HEK293 (cell line): Measurements from ENCODE around the gene ATP6V1G1.

Source experiments
- CTCF ChIA-PET: fragments of 350-600 bp; formaldehyde crosslinking; extraction: SDS; loops from one replicate; lab custom pipeline; 2021; ENCODE audit warnings: antibody characterized with exemption; lab: Yijun Ruan, JAX
- POLR2A ChIA-PET: fragments of 300-600 bp; formaldehyde crosslinking; extraction: SDS; loops from one replicate; lab custom pipeline; 2020; ENCODE audit warnings: antibody characterized with exemption, inconsistent platforms; lab: Yijun Ruan, JAX
- H3K27ac ChIP-seq: fragments of 200-500 bp; sonication (Bioruptor generic); 2 replicates; pipeline ENCODE4 v1.5.1; 2014; ENCODE audit warnings: low read depth, low read length, control low read depth, inconsistent platforms; ENCODE audit errors: extremely low read depth
- H3K36me3 ChIP-seq, 2 experiments: fragments of 200-500 bp in 1 of 2; sonication (Bioruptor generic) in 1 of 2; 1 replicate in 1 of 2; 2 replicates in 1 of 2; pipeline ENCODE4 v1.5.1; 2014 to 2017; ENCODE audit warnings: inconsistent platforms in 2 of 2, low read length in 2 of 2; ENCODE audit not compliant: control insufficient read depth in 2 of 2, insufficient read depth in 1 of 2
- H3K4me1 ChIP-seq: fragments of 200-500 bp; sonication (Bioruptor generic); 2 replicates; pipeline ENCODE4 v1.5.1; 2014; ENCODE audit warnings: mild to moderate bottlenecking, low read length, inconsistent platforms; ENCODE audit not compliant: control insufficient read depth, insufficient read depth
- H3K4me3 ChIP-seq: 2 replicates; pipeline ENCODE4 v1.5.1; 2011; ENCODE audit warnings: low read depth, mild to moderate bottlenecking, control low read depth, low read length, moderate library complexity
- H3K9me3 ChIP-seq: fragments of 200-500 bp; sonication (Bioruptor generic); 2 replicates; pipeline ENCODE4 v1.5.1; 2014; ENCODE audit warnings: low read depth, low read length, inconsistent platforms; ENCODE audit not compliant: control insufficient read depth, insufficient read depth
- ELK4 ChIP-seq: IDR thresholded peaks from 2 replicates; pipeline ENCODE4 v1.6.1; 2011; ENCODE audit warnings: mild to moderate bottlenecking, low read depth, low read length, borderline replicate concordance
- FEZF1 ChIP-seq: fragments of 450-650 bp; formaldehyde crosslinking; IDR thresholded peaks from 2 replicates; pipeline ENCODE4 v1.5.1; 2016; ENCODE audit warnings: missing biosample characterization, missing genetic modification characterization
- HOXD13 ChIP-seq: sonication (generic); formaldehyde crosslinking; IDR thresholded peaks from 2 replicates; pipeline ENCODE4 v1.8.0; 2022; ENCODE audit warnings: missing genetic modification reagents, borderline replicate concordance
- KLF7 ChIP-seq: fragments of 450-650 bp; formaldehyde crosslinking; IDR thresholded peaks from 2 replicates; pipeline ENCODE4 v1.5.1; 2016; ENCODE audit warnings: missing biosample characterization, missing genetic modification characterization, borderline replicate concordance
- REPIN1 ChIP-seq: fragments of 450-650 bp; formaldehyde crosslinking; IDR thresholded peaks from 2 replicates; pipeline ENCODE4 v1.5.1; 2017; ENCODE audit warnings: missing biosample characterization, missing genetic modification characterization, low read depth
- REST ChIP-seq: fragments of 450-650 bp; formaldehyde crosslinking; IDR thresholded peaks from 2 replicates; pipeline ENCODE4 v1.5.1; 2016; ENCODE audit warnings: missing biosample characterization, missing genetic modification characterization
- TCF7L2 ChIP-seq: IDR thresholded peaks from 2 replicates; pipeline ENCODE4 v1.6.1; 2011; ENCODE audit warnings: low read depth, mild to moderate bottlenecking, inconsistent platforms, low read length, moderate library complexity, borderline replicate concordance
- ZBTB1 ChIP-seq: fragments of 450-650 bp; formaldehyde crosslinking; IDR thresholded peaks from 2 replicates; pipeline ENCODE4 v1.5.1; 2016; ENCODE audit warnings: missing biosample characterization, missing genetic modification characterization
- ZBTB6 ChIP-seq: fragments of 450-650 bp; formaldehyde crosslinking; IDR thresholded peaks from 2 replicates; pipeline ENCODE4 v1.5.1; 2017; ENCODE audit warnings: missing biosample characterization, missing genetic modification characterization
- ZNF274 ChIP-seq, 2 experiments: fragments of 200-500 bp in 1 of 2; fragments of 450-650 bp in 1 of 2; sonication (Bioruptor generic) in 1 of 2; formaldehyde crosslinking in 1 of 2; IDR thresholded peaks; 2 replicates each; pipeline versions ENCODE4 v1.5.1 to v1.6.1; 2014 to 2016; ENCODE audit warnings: borderline replicate concordance in 1 of 2, inconsistent platforms in 1 of 2, low read length in 1 of 2, missing biosample characterization in 1 of 2, missing genetic modification characterization in 1 of 2
- ZNF302 ChIP-seq: fragments of 450-650 bp; formaldehyde crosslinking; IDR thresholded peaks from 2 replicates; pipeline ENCODE4 v1.5.1; 2016; ENCODE audit warnings: missing biosample characterization, missing genetic modification characterization, low read depth
- ZNF335 ChIP-seq: fragments of 450-650 bp; formaldehyde crosslinking; conservative IDR thresholded peaks from 2 replicates; pipeline ENCODE4 v1.5.1; 2016; ENCODE audit warnings: missing biosample characterization, missing genetic modification characterization
- ZNF513 ChIP-seq: fragments of 450-650 bp; IDR thresholded peaks from 2 replicates; pipeline ENCODE4 v1.5.1; 2018; ENCODE audit warnings: missing biosample characterization, missing genetic modification characterization
- ZNF518A ChIP-seq: fragments of 450-650 bp; formaldehyde crosslinking; conservative IDR thresholded peaks from 2 replicates; pipeline ENCODE4 v1.5.1; 2016; ENCODE audit warnings: low read depth, missing biosample characterization, missing genetic modification characterization
- ZNF544 ChIP-seq: fragments of 450-650 bp; formaldehyde crosslinking; IDR thresholded peaks from 2 replicates; pipeline ENCODE4 v1.5.0; 2017; ENCODE audit warnings: missing biosample characterization, missing genetic modification characterization
- ZNF621 ChIP-seq: fragments of 450-650 bp; formaldehyde crosslinking; IDR thresholded peaks from 2 replicates; pipeline ENCODE4 v1.5.1; 2017; ENCODE audit warnings: missing biosample characterization, missing genetic modification characterization
- ZNF654 ChIP-seq: fragments of 450-650 bp; formaldehyde crosslinking; IDR thresholded peaks from 2 replicates; pipeline ENCODE4 v1.5.1; 2016; ENCODE audit warnings: low read depth, missing biosample characterization, missing genetic modification characterization
- ZNF701 ChIP-seq: fragments of 450-650 bp; formaldehyde crosslinking; IDR thresholded peaks from 2 replicates; pipeline ENCODE4 v1.5.1; 2016; ENCODE audit warnings: missing biosample characterization, missing genetic modification characterization
- ZNF791 ChIP-seq: fragments of 450-650 bp; formaldehyde crosslinking; IDR thresholded peaks from 2 replicates; pipeline ENCODE4 v1.5.1; 2016; ENCODE audit warnings: missing biosample characterization, missing genetic modification characterization
- ZSCAN16 ChIP-seq: fragments of 450-650 bp; formaldehyde crosslinking; IDR thresholded peaks from 2 replicates; pipeline ENCODE4 v1.5.1; 2016; ENCODE audit warnings: missing biosample characterization, missing genetic modification characterization
- ZSCAN23 ChIP-seq: fragments of 450-650 bp; formaldehyde crosslinking; IDR thresholded peaks from 2 replicates; pipeline ENCODE4 v1.5.1; 2016; ENCODE audit warnings: missing biosample characterization, missing genetic modification characterization

ATP6V1G1 gene

GRCh38 chr9:114613919-114614318 is 26.4 kb downstream of the ATP6V1G1 start (continued):
- no peak for TF ChIP-seq KLF7 (tag by site-specific recombination)
- no peak for TF ChIP-seq ZNF654 (tag by site-specific recombination)

- POLR2A ChIA-PET: no interaction called here
- no peak overlapping the region for H3K27ac ChIP-seq
- CTCF ChIA-PET: interaction anchor here (1.1 kb wide), 1 partner anchor 208 kb away, joined by 4 read pairs; no protein-coding TSS in a partner anchor
Observed at GRCh38 chr9:114614373-114614772, 26.8 kb downstream of the ATP6V1G1 start.

GRCh38 chr9:114616684-114617520 is 29.3 kb downstream of the ATP6V1G1 start:
- CTCF ChIA-PET: interaction anchor here (0.6 to 0.7 kb wide), 3 partner anchors 25 to 514 kb away, joined by 3 read pairs; no protein-coding TSS in a partner anchor
- peaks cover 0 to 13% of the 10 kb centered on the region in 2 experiments; a peak in 1 of 3 replicates for H3K36me3 ChIP-seq
- no peaks in the 10 kb centered on the region for H3K9me3 ChIP-seq
- H3K4me1 ChIP-seq: no peaks in the 10 kb centered on the region
- no peak overlapping the region for H3K27ac ChIP-seq
- no peak overlapping the region for H3K4me3 ChIP-seq
- POLR2A ChIA-PET: interaction anchor here (1.8 kb wide), 1 partner anchor 29 kb away, joined by 6 read pairs; the partner anchor contains the start of gene ATP6V1G1
- TF ChIP-seq ZBTB6 (no peak), ZNF518A (tag by site-specific recombination) (no peak), ZNF302 (no peak), ZBTB1 (tag by site-specific recombination) (no peak), REST (tag by site-specific recombination) (no peak)

More at GRCh38 chr9:114614373-114614772, 26.8 kb downstream of the ATP6V1G1 start:
- H3K4me3 ChIP-seq: no peak overlapping the region
- TF ChIP-seq ZNF335 (tag by site-specific recombination) (no peak), ZNF621 (tag by site-specific recombination) (no peak), ZSCAN16 (tag by site-specific recombination) (no peak), ZSCAN23 (no peak), ZNF544 (tag by site-specific recombination) (no peak), FEZF1 (no peak), HOXD13 (CRISPR knock-in tag) (no peak), ZNF791 (tag by site-specific recombination) (no peak), ZNF513 (tag by site-specific recombination) (no peak), REPIN1 (tag by site-specific recombination) (no peak), ZNF274 (IDR thresholded peaks at IDR 0.05; ENCODE audit: low read length) (no peak), ZNF274 (tag by site-specific recombination; IDR thresholded peaks at IDR 0.05; ENCODE audit: borderline replicate concordance) (no peak), ELK4 (no peak), TCF7L2 (no peak), ZNF701 (tag by site-specific recombination) (no peak)
- H3K36me3 ChIP-seq: peaks cover 0 to 12% of the 10 kb centered on the region in 2 experiments; a peak in 1 of 3 replicates
- H3K9me3 ChIP-seq: no peaks in the 10 kb centered on the region
- H3K4me1 ChIP-seq: no peaks in the 10 kb centered on the region
